ENCODE results near the gene DHCR7. TPM values are rescaled to one million over a fixed set of nuclear protein-coding genes. Genes with fewer than 3 reads are reported as not detected.

DHCR7 gene
- total and polyA plus RNA-seq, 2 experiments from 2014 or later, result 13.6 to 15.7 TPM

GRCh38 chr11:71438650-71439049 is 9.5 kb downstream of the DHCR7 start:
- Histone ChIP-seq H3K9ac (no peak overlapping the region), H3F3A (ENCODE audit: insufficient read depth) (no peaks in the 10 kb centered on the region), H3K27me3 (replicated peaks; ENCODE audit: insufficient read depth) (no peaks in the 10 kb centered on the region), H2AFZ (no peak overlapping the region), H3K9me2 (ENCODE audit: insufficient read depth) (no peaks in the 10 kb centered on the region), H3K27ac (no peak overlapping the region), H4K20me1 (ENCODE audit: insufficient read depth) (no peaks in the 10 kb centered on the region), H3K4me1 (ENCODE audit: insufficient read depth) (0 out of 2 replicates have a peak, but pooled peaks cover 3% of the 10 kb centered on the region), H3K4me2 (ENCODE audit: unreplicated experiment) (no peak overlapping the region), H3K79me2 (ENCODE audit: insufficient read depth) (no peaks in the 10 kb centered on the region), H3K4me3 (no peak overlapping the region), H3K36me3 (ENCODE audit: low read depth) (no peaks in the 10 kb centered on the region), H3K9me3 (ENCODE audit: low read depth) (no peaks in the 10 kb centered on the region)
- TF ChIP-seq EZH2 (IDR thresholded peaks at IDR 0.05; ENCODE audit: insufficient read depth, poor library complexity, severe bottlenecking), result no peak
- TF ChIP-seq EZH2phosphoT487 (IDR thresholded peaks at IDR 0.05; ENCODE audit: insufficient read depth, low read depth), result no peak
- no peak for DNase-seq
- in situ Hi-C loops (cut with MboI), result no loop called here
- 89 to 90% methylated on average over 19 of the region's 19 CpGs for WGBS, 2 experiments (ENCODE audit: low coverage in 1 of 2, low lambda C conversion rate in 2 of 2, missing lambda C conversion rate in 2 of 2)

- Histone ChIP-seq H3F3A (ENCODE audit: insufficient read depth) (no peaks in the 10 kb centered on the region), H3K9me3 (ENCODE audit: low read depth) (no peaks in the 10 kb centered on the region), H3K36me3 (ENCODE audit: low read depth) (no peaks in the 10 kb centered on the region), H3K27ac (no peak overlapping the region), H3K4me1 (ENCODE audit: insufficient read depth) (0 out of 2 replicates have a peak, but pooled peaks cover 4% of the 10 kb centered on the region), H3K79me2 (ENCODE audit: insufficient read depth) (no peaks in the 10 kb centered on the region), H3K9me2 (ENCODE audit: insufficient read depth) (no peaks in the 10 kb centered on the region), H3K9ac (no peak overlapping the region), H3K4me2 (ENCODE audit: unreplicated experiment) (no peak overlapping the region), H4K20me1 (ENCODE audit: insufficient read depth) (no peaks in the 10 kb centered on the region), H2AFZ (no peak overlapping the region), H3K27me3 (replicated peaks; ENCODE audit: insufficient read depth) (no peaks in the 10 kb centered on the region), H3K4me3 (no peak overlapping the region)
- 80 to 85% methylated on average over 13 of the region's 13 CpGs for WGBS, 2 experiments (ENCODE audit: low coverage in 1 of 2, low lambda C conversion rate in 2 of 2, missing lambda C conversion rate in 2 of 2)
- DNase-seq, result no peak
- in situ Hi-C loops (cut with MboI), result no loop called here
- TF ChIP-seq EZH2 (IDR thresholded peaks at IDR 0.05; ENCODE audit: insufficient read depth, poor library complexity, severe bottlenecking), result no peak
- TF ChIP-seq EZH2phosphoT487 (IDR thresholded peaks at IDR 0.05; ENCODE audit: insufficient read depth, low read depth), result no peak
Measured at GRCh38 chr11:71437879-71438278, 10.3 kb downstream of the DHCR7 start.

- no peak for TF ChIP-seq EZH2phosphoT487 (IDR thresholded peaks at IDR 0.05; ENCODE audit: insufficient read depth, low read depth)
- no peak for TF ChIP-seq EZH2 (IDR thresholded peaks at IDR 0.05; ENCODE audit: insufficient read depth, poor library complexity, severe bottlenecking)
- Histone ChIP-seq H3K79me2 (ENCODE audit: insufficient read depth) (no peaks in the 10 kb centered on the region), H2AFZ (no peak overlapping the region), H3K27me3 (replicated peaks; ENCODE audit: insufficient read depth) (no peaks in the 10 kb centered on the region), H3K9ac (no peak overlapping the region), H3K27ac (no peak overlapping the region), H3K4me1 (ENCODE audit: insufficient read depth) (0 out of 2 replicates have a peak, but pooled peaks cover 4% of the 10 kb centered on the region), H3K4me2 (ENCODE audit: unreplicated experiment) (no peak overlapping the region), H4K20me1 (ENCODE audit: insufficient read depth) (no peaks in the 10 kb centered on the region), H3F3A (ENCODE audit: insufficient read depth) (no peaks in the 10 kb centered on the region), H3K9me2 (ENCODE audit: insufficient read depth) (no peaks in the 10 kb centered on the region), H3K4me3 (no peak overlapping the region), H3K9me3 (ENCODE audit: low read depth) (no peaks in the 10 kb centered on the region), H3K36me3 (ENCODE audit: low read depth) (no peaks in the 10 kb centered on the region)
- DNase-seq, result no peak
- 70 to 80% methylated on average over 6 of the region's 6 CpGs for WGBS, 2 experiments (ENCODE audit: low coverage in 1 of 2, low lambda C conversion rate in 2 of 2, missing lambda C conversion rate in 2 of 2)
- in situ Hi-C loops (cut with MboI), result no loop called here
Measured at GRCh38 chr11:71437399-71437798, 10.8 kb downstream of the DHCR7 start.

- in situ Hi-C loops (cut with MboI), result no loop called here
- Histone ChIP-seq H3K9me3 (ENCODE audit: low read depth) (no peaks in the 10 kb centered on the region), H4K20me1 (ENCODE audit: insufficient read depth) (no peaks in the 10 kb centered on the region), H3K79me2 (ENCODE audit: insufficient read depth) (no peaks in the 10 kb centered on the region), H3K4me3 (no peak overlapping the region), H3K27ac (no peak overlapping the region), H3K4me1 (ENCODE audit: insufficient read depth) (0 out of 2 replicates have a peak, but pooled peaks cover 4% of the 10 kb centered on the region), H3K9me2 (ENCODE audit: insufficient read depth) (no peaks in the 10 kb centered on the region), H3K4me2 (ENCODE audit: unreplicated experiment) (no peak overlapping the region), H2AFZ (no peak overlapping the region), H3K36me3 (ENCODE audit: low read depth) (no peaks in the 10 kb centered on the region), H3F3A (ENCODE audit: insufficient read depth) (no peaks in the 10 kb centered on the region), H3K9ac (no peak overlapping the region), H3K27me3 (replicated peaks; ENCODE audit: insufficient read depth) (no peaks in the 10 kb centered on the region)
- DNase-seq, result no peak
- TF ChIP-seq EZH2phosphoT487 (IDR thresholded peaks at IDR 0.05; ENCODE audit: insufficient read depth, low read depth) (no peak), EZH2 (IDR thresholded peaks at IDR 0.05; ENCODE audit: insufficient read depth, poor library complexity, severe bottlenecking) (no peak)
- 86 to 87% methylated on average over 7 to 8 of the region's 8 CpGs for WGBS, 2 experiments (ENCODE audit: low coverage in 1 of 2, low lambda C conversion rate in 2 of 2, missing lambda C conversion rate in 2 of 2)
Measured at GRCh38 chr11:71436861-71437260, 11.3 kb downstream of the DHCR7 start.

Measured in GM23248 (cell line).